HFF-Myc (cell line): ENCODE results near the gene CORO2A.

ENCODE experiments used
- DNase-seq: peaks from one replicate; pipeline ENCODE4 v3.0.0-alpha.2; 2011; ENCODE audit warnings: low read depth; ENCODE audit errors: extremely low read depth
- H3K4me3 ChIP-seq: replicated peaks from 2 replicates; pipeline ENCODE4 v1.5.1; 2011; ENCODE audit warnings: low read depth, mild to moderate bottlenecking, control low read depth, low read length
- TF ChIP-seq, protein P1 (sequence below): IDR thresholded peaks from 2 replicates; pipeline ENCODE4 v1.5.1; 2012; ENCODE audit warnings: mild to moderate bottlenecking, low read depth, low read length, control low read depth; ENCODE audit errors: missing control alignments

The CORO2A gene

DNA sequence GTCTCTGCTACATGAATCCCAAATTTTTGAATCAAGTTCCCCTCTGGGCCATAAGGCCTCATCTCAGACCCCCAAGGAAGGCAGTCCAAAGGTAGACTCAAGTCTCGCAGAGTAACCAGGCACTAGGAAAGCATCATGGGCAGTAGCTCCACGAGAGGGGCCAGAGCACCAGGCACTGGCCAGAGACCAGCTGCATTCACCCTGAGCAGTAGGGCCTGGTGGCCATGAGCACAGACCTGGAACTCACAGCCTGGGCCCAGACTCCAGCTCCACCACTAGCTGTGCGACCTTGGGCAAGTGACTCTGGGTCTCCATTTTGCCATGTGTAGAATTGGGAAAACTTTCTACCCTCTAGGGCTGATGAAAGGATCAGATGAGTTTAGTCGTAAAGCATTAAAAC lies 107.4 kb downstream of the CORO2A start:
- H3K4me3 ChIP-seq = no peak overlapping the region
- TF ChIP-seq, protein P1, sequence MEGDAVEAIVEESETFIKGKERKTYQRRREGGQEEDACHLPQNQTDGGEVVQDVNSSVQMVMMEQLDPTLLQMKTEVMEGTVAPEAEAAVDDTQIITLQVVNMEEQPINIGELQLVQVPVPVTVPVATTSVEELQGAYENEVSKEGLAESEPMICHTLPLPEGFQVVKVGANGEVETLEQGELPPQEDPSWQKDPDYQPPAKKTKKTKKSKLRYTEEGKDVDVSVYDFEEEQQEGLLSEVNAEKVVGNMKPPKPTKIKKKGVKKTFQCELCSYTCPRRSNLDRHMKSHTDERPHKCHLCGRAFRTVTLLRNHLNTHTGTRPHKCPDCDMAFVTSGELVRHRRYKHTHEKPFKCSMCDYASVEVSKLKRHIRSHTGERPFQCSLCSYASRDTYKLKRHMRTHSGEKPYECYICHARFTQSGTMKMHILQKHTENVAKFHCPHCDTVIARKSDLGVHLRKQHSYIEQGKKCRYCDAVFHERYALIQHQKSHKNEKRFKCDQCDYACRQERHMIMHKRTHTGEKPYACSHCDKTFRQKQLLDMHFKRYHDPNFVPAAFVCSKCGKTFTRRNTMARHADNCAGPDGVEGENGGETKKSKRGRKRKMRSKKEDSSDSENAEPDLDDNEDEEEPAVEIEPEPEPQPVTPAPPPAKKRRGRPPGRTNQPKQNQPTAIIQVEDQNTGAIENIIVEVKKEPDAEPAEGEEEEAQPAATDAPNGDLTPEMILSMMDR = no peak
- no peak for DNase-seq

DNA sequence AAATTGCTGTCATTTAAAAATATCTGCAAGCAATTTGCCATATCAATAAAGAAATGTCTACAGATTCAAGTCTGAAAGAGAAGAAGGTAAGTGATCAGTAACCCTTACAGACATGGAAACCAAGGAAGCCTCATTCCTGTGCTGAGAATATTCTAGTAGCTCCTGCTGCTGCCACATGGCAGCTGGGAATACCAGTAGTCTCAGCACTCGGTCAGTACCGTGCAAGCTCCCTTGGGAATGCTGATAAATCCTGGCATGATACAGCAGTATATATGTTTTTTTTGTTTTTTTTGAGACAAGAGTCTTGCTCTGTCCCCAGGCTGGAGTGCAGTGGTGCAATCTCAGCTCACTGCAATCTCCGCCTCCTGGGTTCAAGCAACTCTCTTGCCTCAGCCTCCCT lies 108.0 kb downstream of the CORO2A start:
- DNase-seq = no peak
- TF ChIP-seq, protein P1 = no peak

DNA sequence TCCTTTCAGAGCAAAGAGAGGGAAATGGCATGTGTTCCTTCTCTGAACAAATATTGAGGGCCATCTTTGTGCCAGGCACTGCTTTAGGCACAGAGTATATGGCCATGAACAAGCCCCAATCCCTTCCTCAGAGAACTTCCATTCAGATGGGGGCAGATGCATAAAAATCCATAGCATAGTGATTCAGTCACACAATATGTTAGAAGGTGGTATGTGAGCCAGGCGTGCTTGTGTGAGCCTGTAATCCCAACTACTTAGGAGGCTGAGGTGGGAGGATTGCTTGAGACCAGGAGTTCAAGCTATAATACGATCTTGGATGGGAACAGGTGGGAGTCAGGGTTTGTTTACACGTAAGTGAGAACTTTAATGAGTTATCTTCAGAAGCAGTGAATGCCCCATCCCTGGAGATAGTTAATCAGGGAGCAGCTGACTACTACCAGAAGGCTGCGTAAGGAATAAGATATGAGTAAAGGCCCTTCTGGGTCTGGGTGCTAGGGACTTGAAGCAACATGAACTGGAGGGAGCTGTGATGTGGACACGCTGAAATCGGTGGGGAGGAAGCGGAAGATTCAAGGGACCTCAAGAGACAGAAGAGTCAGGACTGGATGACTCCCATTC lies 108.8 kb downstream of the CORO2A start:
- no peak for DNase-seq
- TF ChIP-seq, protein P1 = no peak
- H3K4me3 ChIP-seq = no peak overlapping the region

More for the DNA sequence above, 108.0 kb downstream of the CORO2A start:
- no peak overlapping the region for H3K4me3 ChIP-seq

DNA sequence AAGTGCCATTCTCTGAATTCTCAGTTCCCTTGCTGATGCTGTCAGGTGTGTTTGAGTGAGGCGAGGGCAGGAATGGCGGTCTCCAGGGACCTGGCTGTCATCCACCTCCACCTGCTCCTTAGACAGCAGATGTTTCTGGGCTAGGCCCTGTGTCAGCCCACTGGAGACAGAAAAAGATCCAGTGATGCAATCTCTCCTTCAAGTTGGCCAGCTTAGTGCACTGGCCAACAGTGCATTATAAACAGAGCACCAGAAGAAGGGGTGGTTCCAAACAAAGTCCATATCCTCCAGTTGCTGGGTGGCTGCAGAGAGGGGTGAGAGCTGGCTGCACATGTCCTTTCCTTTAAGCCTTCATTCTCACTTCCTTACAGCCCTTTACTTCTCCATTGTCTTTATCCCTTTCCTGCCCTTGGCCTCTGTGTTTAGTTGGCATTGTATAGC lies 109.4 kb downstream of the CORO2A start:
- DNase-seq = no peak
- H3K4me3 ChIP-seq = no peak overlapping the region
- TF ChIP-seq, protein P1 = no peak

DNA sequence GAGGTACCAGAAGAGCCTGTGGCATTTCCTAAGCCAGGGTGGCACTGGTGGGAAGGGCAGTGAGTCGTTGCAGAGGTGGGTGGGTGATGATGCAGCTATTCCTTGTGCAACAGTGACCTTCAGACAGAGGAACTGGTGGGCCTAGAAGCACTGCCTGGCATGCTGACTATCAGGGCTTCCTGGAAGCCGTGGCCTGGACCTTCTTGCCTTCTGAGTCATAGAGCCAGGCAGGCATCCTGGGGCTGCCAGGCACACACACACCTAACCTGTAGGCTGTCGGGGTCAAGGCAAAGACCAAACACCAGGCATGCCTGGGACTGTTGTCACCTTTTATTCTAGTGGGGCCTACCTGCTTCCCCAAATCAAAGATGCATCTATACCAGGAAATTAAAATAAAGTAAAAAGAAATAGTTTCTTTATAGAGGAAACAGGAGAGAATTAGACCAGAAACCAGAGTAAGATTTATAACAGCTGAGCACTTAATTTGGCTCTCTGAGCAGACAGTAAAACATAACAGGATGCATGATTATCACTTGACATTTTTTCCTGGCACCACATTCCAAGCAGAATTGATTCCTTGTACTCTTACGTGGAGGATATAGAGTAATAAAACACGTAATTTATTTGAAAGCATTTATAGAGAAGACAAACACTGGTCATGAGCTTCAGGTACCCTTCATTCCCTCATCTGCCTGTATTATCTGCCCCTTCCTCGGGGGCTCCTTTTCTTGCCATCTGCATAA lies 110.8 kb downstream of the CORO2A start:
- H3K4me3 ChIP-seq = no peak overlapping the region
- TF ChIP-seq, protein P1 = no peak
- DNase-seq = no peak

DNA sequence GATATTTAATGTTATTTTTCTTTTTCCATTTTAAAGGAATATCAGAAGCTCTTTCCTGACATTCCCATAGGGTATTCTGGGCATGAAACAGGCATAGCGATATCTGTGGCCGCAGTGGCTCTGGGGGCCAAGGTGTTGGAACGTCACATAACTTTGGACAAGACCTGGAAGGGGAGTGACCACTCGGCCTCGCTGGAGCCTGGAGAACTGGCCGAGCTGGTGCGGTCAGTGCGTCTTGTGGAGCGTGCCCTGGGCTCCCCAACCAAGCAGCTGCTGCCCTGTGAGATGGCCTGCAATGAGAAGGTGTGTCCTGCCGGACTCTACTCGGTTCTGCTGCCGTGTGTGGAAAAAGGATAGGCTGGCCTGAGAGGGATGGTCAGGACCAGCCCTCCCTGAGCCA lies 111.7 kb downstream of the CORO2A start:
- no peak for DNase-seq
- no peak overlapping the region for H3K4me3 ChIP-seq
- TF ChIP-seq, protein P1 = no peak
